Measurements from ENCODE around the gene PRPF38A.

GRCh38 chr1:52426371-52426770 lies 22.0 kb downstream of the PRPF38A start:
- no peak for TF ChIP-seq CTCF (IDR thresholded peaks at IDR 0.05)
- TF ChIP-seq POLR2A (IDR thresholded peaks at IDR 0.05): no peak
